Left lung (tissue), 10 donors: ENCODE data around the gene PRKG2. TPM values are rescaled to one million over a fixed set of nuclear protein-coding genes. Genes with fewer than 3 reads are reported as not detected.

Experiments used
- ATAC-seq: fragments of 200-7000 bp; cut with Tn5 transposase; one replicate; pipeline ENCODE4 v1.9.1; 2020; ENCODE audit warnings: moderate library complexity
- DNase-seq, 4 donors: peaks; one replicate each; pipeline ENCODE4 v3.0.0-alpha.2; 2013 to 2020
- H3K27ac ChIP-seq, 2 donors: fragments of 200-600 bp; sonication (generic) in 1 of 2; one replicate each; pipeline versions ENCODE4 v1.5.0 to v1.8.0; 2020 to 2021
- H3K27me3 ChIP-seq, 2 donors: fragments of 200-600 bp; sonication (generic) in 1 of 2; one replicate each; pipeline versions ENCODE4 v1.5.0 to v1.8.0; 2020 to 2021
- H3K36me3 ChIP-seq, 2 donors: fragments of 200-600 bp; sonication (generic) in 1 of 2; one replicate each; pipeline versions ENCODE4 v1.5.0 to v1.8.0; 2020 to 2021
- H3K4me1 ChIP-seq, 2 donors: fragments of 200-600 bp; one replicate each; pipeline ENCODE4 v1.8.0; 2021
- H3K4me3 ChIP-seq, 2 donors: fragments of 200-600 bp; sonication (generic) in 1 of 2; one replicate each; pipeline versions ENCODE4 v1.5.0 to v1.8.0; 2020 to 2021; ENCODE audit warnings: mild to moderate bottlenecking in 1 of 2
- H3K9me3 ChIP-seq, 2 donors: fragments of 200-600 bp; sonication (generic) in 1 of 2; one replicate each; pipeline versions ENCODE4 v1.5.0 to v1.8.0; 2020 to 2021
- CTCF ChIP-seq, 2 donors: fragments of 200-600 bp; sonication (generic) in 1 of 2; IDR thresholded peaks; one replicate each; pipeline versions ENCODE4 v1.5.0 to v1.8.0; 2021; ENCODE audit warnings: antibody characterized with exemption in 2 of 2
- intact Hi-C, 2 donors: fragments of 100-400 bp; cut with DNase I; formaldehyde crosslinking; loops; one replicate each; pipeline versions ENCODE4 v1.11.2 to v1.14.2; 2022
- polyA plus RNA-seq, 6 donors: library from polyadenylated mRNA; unstranded; fragments of 120-200 nt; gene quantifications; one replicate each; pipeline ENCODE4 v1.2.1, GENCODE V29; 2013; ENCODE audit not compliant: insufficient read length in 6 of 6
- total RNA-seq, 2 donors: library from RNA; stranded (reverse); fragmentation: NEBNext Ultra II Directional; extraction: Animal tissue kit (Norgen Biotek cat#: 25700); gene quantifications; one replicate each; pipeline ENCODE4 v1.2.1, GENCODE V29; 2021
- donor health status: DM: no; HTN: yes; CAD: no.
- donor health status: DM: no; HTN: no; CAD: no.

PRKG2 gene
- total and polyA plus RNA-seq, 8 donors, result 2.0 to 6.2 (median 3.4) TPM

GRCh38 chr4:81093720-81094401 lies 121.2 kb downstream of the PRKG2 start:
- ATAC-seq (no peak), DNase-seq (no peak)
- intact Hi-C loops, result no loop called here
- TF ChIP-seq CTCF (IDR thresholded peaks at IDR 0.05), result no peak
- Histone ChIP-seq H3K27me3 (no peaks in the 10 kb centered on the region), H3K9me3 (peaks cover 0 to 3% of the 10 kb centered on the region in 2 donors), H3K4me1 (no peaks in the 10 kb centered on the region), H3K27ac (no peak overlapping the region), H3K4me3 (no peak overlapping the region), H3K36me3 (no peaks in the 10 kb centered on the region)

GRCh38 chr4:81085979-81086378 lies 129.0 kb downstream of the PRKG2 start:
- intact Hi-C loops, result no loop called here

GRCh38 chr4:81085291-81085690 lies 129.7 kb downstream of the PRKG2 start:
- no peak overlapping the region for H3K4me3 ChIP-seq
- no peaks in the 10 kb centered on the region for H3K4me1 ChIP-seq
- H3K27ac ChIP-seq, result no peak overlapping the region
- ATAC-seq (no peak), DNase-seq (no peak)
- no peaks in the 10 kb centered on the region for H3K27me3 ChIP-seq
- no peaks in the 10 kb centered on the region for H3K36me3 ChIP-seq
- intact Hi-C loops, result no loop called here
- H3K9me3 ChIP-seq, result no peaks in the 10 kb centered on the region
- TF ChIP-seq CTCF (IDR thresholded peaks at IDR 0.05), result no peak

More at GRCh38 chr4:81085979-81086378, 129.0 kb downstream of the PRKG2 start:
- TF ChIP-seq CTCF (IDR thresholded peaks at IDR 0.05), result no peak
- Histone ChIP-seq H3K4me3 (no peak overlapping the region), H3K27me3 (no peaks in the 10 kb centered on the region), H3K4me1 (no peaks in the 10 kb centered on the region), H3K9me3 (no peaks in the 10 kb centered on the region), H3K27ac (no peak overlapping the region), H3K36me3 (no peaks in the 10 kb centered on the region)
- ATAC-seq (no peak), DNase-seq (no peak)

- Histone ChIP-seq H3K4me3 (no peak overlapping the region), H3K27ac (no peak overlapping the region), H3K9me3 (no peaks in the 10 kb centered on the region), H3K36me3 (no peaks in the 10 kb centered on the region), H3K27me3 (no peaks in the 10 kb centered on the region), H3K4me1 (no peaks in the 10 kb centered on the region)
- intact Hi-C loops, result no loop called here
- no peak for DNase-seq
- TF ChIP-seq CTCF (IDR thresholded peaks at IDR 0.05), result no peak
- ATAC-seq, result no peak
Measured at GRCh38 chr4:81084634-81085033, 130.4 kb downstream of the PRKG2 start.

- Histone ChIP-seq H3K4me3 (no peak overlapping the region), H3K9me3 (no peaks in the 10 kb centered on the region), H3K4me1 (no peaks in the 10 kb centered on the region), H3K36me3 (no peaks in the 10 kb centered on the region), H3K27ac (no peak overlapping the region), H3K27me3 (no peaks in the 10 kb centered on the region)
- intact Hi-C loops, result no loop called here
- DNase-seq, result no peak
- TF ChIP-seq CTCF (IDR thresholded peaks at IDR 0.05), result no peak
- no peak for ATAC-seq
Measured at GRCh38 chr4:81084029-81084428, 131.0 kb downstream of the PRKG2 start.
